Measurements from ENCODE around the gene CCSER1. TPM values are rescaled to one million over a fixed set of nuclear protein-coding genes. Genes with fewer than 3 reads are reported as not detected.
"Not testable (repeated sequence)": the region's sequence is repeated elsewhere in the genome, so short reads cannot be mapped to it uniquely, and the experiment has no call there.

CCSER1 gene
- total RNA-seq, 2 donors from 2014 or later: 11.8 to 12.5 TPM

DNA sequence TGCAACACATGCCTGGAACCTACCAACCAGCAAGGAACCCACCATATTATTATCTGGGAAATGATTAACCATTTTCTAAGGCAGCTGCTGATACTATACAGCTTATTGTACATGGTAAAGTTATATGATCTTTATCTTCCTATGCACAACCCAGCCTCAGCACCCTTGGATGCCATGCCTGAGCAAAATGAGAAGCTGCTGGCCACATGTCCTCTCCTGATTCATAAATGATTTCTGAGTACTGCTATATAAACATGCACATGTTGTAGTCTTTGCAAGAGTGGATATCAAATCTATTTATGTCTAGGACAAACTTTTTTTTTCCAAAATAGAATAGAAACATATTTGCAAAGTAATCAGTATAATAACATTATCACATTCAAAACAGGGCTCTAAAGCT is 1043.6 kb downstream of the CCSER1 start:
- Histone ChIP-seq H3K4me3 (no peak overlapping the region), H3K4me1 (no peaks in the 10 kb centered on the region), H3K27ac (no peak overlapping the region), H3K36me3 (no peaks in the 10 kb centered on the region), H3K9me3 (no peaks in the 10 kb centered on the region), H3K27me3 (no peaks in the 10 kb centered on the region)
- TF ChIP-seq, protein P1, sequence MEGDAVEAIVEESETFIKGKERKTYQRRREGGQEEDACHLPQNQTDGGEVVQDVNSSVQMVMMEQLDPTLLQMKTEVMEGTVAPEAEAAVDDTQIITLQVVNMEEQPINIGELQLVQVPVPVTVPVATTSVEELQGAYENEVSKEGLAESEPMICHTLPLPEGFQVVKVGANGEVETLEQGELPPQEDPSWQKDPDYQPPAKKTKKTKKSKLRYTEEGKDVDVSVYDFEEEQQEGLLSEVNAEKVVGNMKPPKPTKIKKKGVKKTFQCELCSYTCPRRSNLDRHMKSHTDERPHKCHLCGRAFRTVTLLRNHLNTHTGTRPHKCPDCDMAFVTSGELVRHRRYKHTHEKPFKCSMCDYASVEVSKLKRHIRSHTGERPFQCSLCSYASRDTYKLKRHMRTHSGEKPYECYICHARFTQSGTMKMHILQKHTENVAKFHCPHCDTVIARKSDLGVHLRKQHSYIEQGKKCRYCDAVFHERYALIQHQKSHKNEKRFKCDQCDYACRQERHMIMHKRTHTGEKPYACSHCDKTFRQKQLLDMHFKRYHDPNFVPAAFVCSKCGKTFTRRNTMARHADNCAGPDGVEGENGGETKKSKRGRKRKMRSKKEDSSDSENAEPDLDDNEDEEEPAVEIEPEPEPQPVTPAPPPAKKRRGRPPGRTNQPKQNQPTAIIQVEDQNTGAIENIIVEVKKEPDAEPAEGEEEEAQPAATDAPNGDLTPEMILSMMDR (IDR thresholded peaks at IDR 0.05): no peak
- no peak for DNase-seq (ENCODE audit: low spot score)

DNA sequence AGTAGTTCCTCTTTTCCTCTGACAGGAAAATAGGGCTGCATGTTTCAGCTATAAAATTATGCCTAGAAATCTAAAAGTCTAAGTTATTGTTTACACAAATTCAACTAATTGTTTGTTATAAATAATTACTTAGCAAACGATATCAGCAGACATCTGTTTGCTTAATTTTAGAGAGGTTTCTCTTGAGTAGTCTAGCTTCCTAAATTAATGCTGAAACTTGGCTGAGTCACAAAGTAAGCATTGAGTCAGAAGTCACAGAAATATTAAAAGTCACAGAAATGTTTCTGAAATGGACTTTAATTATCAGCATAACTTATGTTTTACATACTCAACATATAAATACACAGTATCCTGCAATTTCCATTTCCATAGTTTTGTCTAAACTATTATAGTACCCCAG is 1044.0 kb downstream of the CCSER1 start:
- no peak for DNase-seq (ENCODE audit: low spot score)
- no peaks in the 10 kb centered on the region for H3K4me1 ChIP-seq
- no peak overlapping the region for H3K27ac ChIP-seq
- TF ChIP-seq, protein P1 (IDR thresholded peaks at IDR 0.05): no peak
- no peaks in the 10 kb centered on the region for H3K27me3 ChIP-seq
- H3K9me3 ChIP-seq: no peaks in the 10 kb centered on the region
- H3K4me3 ChIP-seq: no peak overlapping the region
- H3K36me3 ChIP-seq: no peaks in the 10 kb centered on the region

DNA sequence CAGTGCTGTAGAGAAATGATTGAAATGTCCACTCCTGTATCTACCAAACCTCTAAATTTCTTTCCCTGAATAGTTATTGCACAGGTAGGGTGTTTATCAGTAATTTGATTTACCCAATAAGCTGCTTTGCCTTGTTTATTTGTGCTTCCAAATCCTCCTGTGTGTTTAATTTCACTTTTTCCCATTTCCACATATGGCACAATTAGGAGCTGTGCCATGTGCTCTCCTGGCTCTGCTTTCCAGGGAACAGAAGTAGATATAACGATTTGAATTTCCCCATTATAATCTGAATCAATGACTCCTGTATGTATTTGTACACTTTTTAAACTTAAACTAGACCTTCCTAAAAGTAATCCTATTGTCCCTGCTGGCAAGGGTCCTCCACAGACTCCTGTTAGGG is 1057.9 kb downstream of the CCSER1 start:
- not testable (repeated sequence) for H3K27me3 ChIP-seq; H3K36me3 ChIP-seq; H3K27ac ChIP-seq; H3K9me3 ChIP-seq; H3K4me3 ChIP-seq; DNase-seq (ENCODE audit: low spot score); H3K4me1 ChIP-seq

DNA sequence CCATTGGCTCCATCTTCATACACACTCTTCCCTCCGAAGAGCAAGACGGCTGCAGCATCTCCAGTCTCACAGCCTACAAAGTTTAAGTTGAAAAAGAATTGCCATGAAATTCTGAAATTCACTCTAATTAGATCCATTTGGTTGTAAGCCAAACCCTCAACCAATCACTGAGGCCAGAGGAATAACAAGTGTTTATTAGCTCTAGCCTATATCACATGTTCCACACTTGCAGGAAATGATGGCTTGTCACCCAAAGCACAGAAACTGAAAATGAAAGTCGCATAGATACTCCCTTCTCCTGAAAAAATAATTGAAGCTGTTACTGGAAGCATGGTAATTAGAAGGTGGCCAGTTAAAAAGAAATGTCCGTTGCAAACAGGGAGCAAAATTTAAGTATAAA is 1071.8 kb downstream of the CCSER1 start:
- H3K9me3 ChIP-seq: no peaks in the 10 kb centered on the region
- peak overlapping the region in 1 of 2 donors; percentile 29 for H3K4me3 ChIP-seq
- H3K36me3 ChIP-seq: no peaks in the 10 kb centered on the region
- H3K27ac ChIP-seq: no peak overlapping the region
- DNase-seq (ENCODE audit: low spot score): no peak
- no peaks in the 10 kb centered on the region for H3K4me1 ChIP-seq
- H3K27me3 ChIP-seq: no peaks in the 10 kb centered on the region
- TF ChIP-seq, protein P1 (IDR thresholded peaks at IDR 0.05): no peak

DNA sequence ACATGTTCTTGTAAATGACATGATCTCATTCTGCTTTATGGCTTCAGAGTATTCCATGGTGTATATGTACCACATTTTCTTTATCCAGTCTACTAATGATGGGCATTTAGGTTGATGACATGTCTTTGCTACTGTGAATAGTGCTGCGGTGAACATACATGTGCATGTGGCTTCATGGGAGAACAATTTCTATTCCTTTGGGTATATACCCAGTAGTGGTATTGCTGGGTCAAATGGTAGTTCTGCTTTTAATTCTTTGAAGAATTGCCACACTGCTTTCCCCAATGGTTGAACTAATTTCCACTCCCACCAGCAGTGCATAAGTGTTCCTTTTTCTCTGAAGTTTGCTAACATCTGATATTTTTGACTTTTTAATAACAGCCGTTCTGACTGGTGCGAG is 1080.3 kb downstream of the CCSER1 start:
- H3K27me3 ChIP-seq: no peaks in the 10 kb centered on the region
- TF ChIP-seq, protein P1 (IDR thresholded peaks at IDR 0.05): no peak
- no peak for DNase-seq (ENCODE audit: low spot score)
- H3K36me3 ChIP-seq: no peaks in the 10 kb centered on the region
- no peak overlapping the region for H3K27ac ChIP-seq
- H3K9me3 ChIP-seq: no peaks in the 10 kb centered on the region
- H3K4me1 ChIP-seq: no peaks in the 10 kb centered on the region
- no peak overlapping the region for H3K4me3 ChIP-seq

DNA sequence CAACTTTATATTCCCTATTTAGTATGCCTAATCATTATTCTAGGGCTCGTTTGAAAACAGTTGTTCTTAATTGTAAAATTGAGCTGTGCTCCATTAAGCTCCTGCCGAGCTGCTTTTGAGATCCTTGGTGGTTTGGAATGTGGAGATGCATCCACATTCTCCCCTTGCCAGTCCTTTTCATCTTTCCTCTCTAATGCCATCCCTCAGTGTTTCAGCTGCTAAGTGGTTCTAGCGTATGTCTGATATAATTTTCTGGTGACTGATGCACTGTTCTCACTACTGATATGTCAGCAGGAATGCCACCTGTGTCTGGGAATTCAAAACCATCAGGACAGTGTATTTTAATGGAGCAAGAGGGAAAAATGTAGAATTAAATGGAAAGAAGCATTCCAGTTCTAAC is 1085.0 kb downstream of the CCSER1 start:
- no peaks in the 10 kb centered on the region for H3K36me3 ChIP-seq
- no peak overlapping the region for H3K4me3 ChIP-seq
- no peaks in the 10 kb centered on the region for H3K27me3 ChIP-seq
- H3K9me3 ChIP-seq: no peaks in the 10 kb centered on the region
- no peak overlapping the region for H3K27ac ChIP-seq
- TF ChIP-seq, protein P1 (IDR thresholded peaks at IDR 0.05): no peak
- no peaks in the 10 kb centered on the region for H3K4me1 ChIP-seq
- DNase-seq (ENCODE audit: low spot score): no peak

DNA sequence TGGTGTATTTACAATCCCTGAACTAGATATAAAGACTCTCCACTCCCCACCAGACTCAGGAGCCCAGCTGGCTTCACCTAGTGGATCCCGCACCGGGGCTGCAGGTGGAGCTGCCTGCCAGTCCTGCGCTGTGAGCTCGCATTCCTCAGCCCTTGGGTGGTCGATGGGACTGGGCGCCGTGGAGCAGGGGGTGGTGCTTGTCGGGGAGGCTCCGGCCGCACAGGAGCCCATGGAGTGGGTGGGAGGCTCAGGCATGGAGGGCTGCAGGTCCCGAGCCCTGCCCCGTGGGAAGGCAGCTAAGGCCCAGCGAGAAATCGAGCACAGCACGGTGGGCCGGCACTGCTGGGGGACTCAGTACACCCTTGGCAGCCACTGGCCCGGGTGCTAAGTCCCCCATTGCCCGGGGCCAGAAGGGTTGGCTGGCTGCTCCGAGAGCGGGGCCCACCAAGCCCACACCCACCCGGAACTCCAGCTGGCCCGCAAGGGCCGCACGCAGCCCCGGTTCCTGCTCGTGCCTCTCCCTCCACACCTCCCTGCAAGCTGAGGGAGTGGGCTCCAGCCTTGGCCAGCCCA is 1090.7 kb downstream of the CCSER1 start:
- H3K36me3 ChIP-seq; H3K4me3 ChIP-seq; H3K27ac ChIP-seq; H3K4me1 ChIP-seq; H3K27me3 ChIP-seq; DNase-seq (ENCODE audit: low spot score); H3K9me3 ChIP-seq: not testable (repeated sequence)
